Dendritic cell treated with granulocyte-macrophage colony-stimulating factor and Interleukin-4, amounts not matched to agents 40 ng/mL and 50 ng/mL, for 4 days (primary cell): ENCODE data around the gene DDX5.

ENCODE experiments used
- H3K27ac Mint-ChIP-seq: one replicate; pipeline ENCODE4 v1.8.0; 2022; ENCODE audit warnings: mild to moderate bottlenecking, mixed read lengths
- H3K27me3 Mint-ChIP-seq: one replicate; pipeline ENCODE4 v1.8.0; 2022; ENCODE audit warnings: mild to moderate bottlenecking, mixed read lengths
- H3K36me3 Mint-ChIP-seq: one replicate; pipeline ENCODE4 v1.8.0; 2022; ENCODE audit warnings: low read depth, mixed read lengths
- H3K4me1 Mint-ChIP-seq: one replicate; pipeline ENCODE4 v1.8.0; 2022; ENCODE audit warnings: low read depth, mixed read lengths
- H3K4me3 Mint-ChIP-seq: one replicate; pipeline ENCODE4 v1.8.0; 2022; ENCODE audit warnings: mild to moderate bottlenecking, moderate library complexity, mixed read lengths
- H3K9me3 Mint-ChIP-seq: one replicate; pipeline ENCODE4 v1.8.0; 2022; ENCODE audit warnings: mixed read lengths
- intact Hi-C: fragments of 100-400 bp; cut with micrococcal nuclease; formaldehyde crosslinking; loops from one replicate; pipeline ENCODE4 v1.15.0; 2022

DDX5 gene

GRCh38 chr17:64532409-64532808 is 26.3 kb upstream of the DDX5 start:
- Mint-ChIP-seq H3K9me3 (no peaks in the 10 kb centered on the region), H3K27ac (no peak overlapping the region), H3K36me3 (peaks cover 99% of the 10 kb centered on the region), H3K27me3 (no peaks in the 10 kb centered on the region), H3K4me3 (no peak overlapping the region), H3K4me1 (no peaks in the 10 kb centered on the region)
- intact Hi-C loops = no loop called here

- Mint-ChIP-seq H3K4me1 (no peaks in the 10 kb centered on the region), H3K36me3 (peaks cover 99% of the 10 kb centered on the region), H3K27ac (no peak overlapping the region), H3K4me3 (no peak overlapping the region), H3K27me3 (no peaks in the 10 kb centered on the region), H3K9me3 (no peaks in the 10 kb centered on the region)
- intact Hi-C loops = no loop called here
These were observed 25.9 kb upstream of the DDX5 start for GRCh38 chr17:64531955-64532371.

- no peaks in the 10 kb centered on the region for H3K9me3 Mint-ChIP-seq
- H3K4me1 Mint-ChIP-seq = no peaks in the 10 kb centered on the region
- intact Hi-C loops = no loop called here
- H3K4me3 Mint-ChIP-seq = no peak overlapping the region
- no peaks in the 10 kb centered on the region for H3K27me3 Mint-ChIP-seq
- H3K36me3 Mint-ChIP-seq = peaks cover 100% of the 10 kb centered on the region
- H3K27ac Mint-ChIP-seq = no peak overlapping the region
These were observed 23.1 kb upstream of the DDX5 start for GRCh38 chr17:64529221-64529620.

GRCh38 chr17:64527914-64528313 is 21.8 kb upstream of the DDX5 start:
- intact Hi-C loops = no loop called here
- Mint-ChIP-seq H3K9me3 (no peaks in the 10 kb centered on the region), H3K4me1 (no peaks in the 10 kb centered on the region), H3K27ac (no peak overlapping the region), H3K27me3 (no peaks in the 10 kb centered on the region), H3K4me3 (no peak overlapping the region), H3K36me3 (peaks cover 100% of the 10 kb centered on the region)

- intact Hi-C loops = no loop called here
- Mint-ChIP-seq H3K36me3 (peaks cover 92% of the 10 kb centered on the region), H3K4me1 (peaks cover 7% of the 10 kb centered on the region), H3K4me3 (no peak overlapping the region), H3K27ac (no peak overlapping the region), H3K9me3 (no peaks in the 10 kb centered on the region), H3K27me3 (no peaks in the 10 kb centered on the region)
These were observed 14.3 kb upstream of the DDX5 start for GRCh38 chr17:64520359-64520758.

GRCh38 chr17:64519601-64520000 is 13.5 kb upstream of the DDX5 start:
- H3K4me3 Mint-ChIP-seq = no peak overlapping the region
- peaks cover 12% of the 10 kb centered on the region for H3K4me1 Mint-ChIP-seq
- no peaks in the 10 kb centered on the region for H3K9me3 Mint-ChIP-seq
- H3K27ac Mint-ChIP-seq = no peak overlapping the region
- H3K36me3 Mint-ChIP-seq = peaks cover 92% of the 10 kb centered on the region
- intact Hi-C loops = loop anchor here (10.0 kb wide), 1 partner anchor 75 kb away; no protein-coding TSS in a partner anchor
- no peaks in the 10 kb centered on the region for H3K27me3 Mint-ChIP-seq

GRCh38 chr17:64515829-64516228 is 9.7 kb upstream of the DDX5 start:
- Mint-ChIP-seq H3K36me3 (peaks cover 91% of the 10 kb centered on the region), H3K4me1 (peaks cover 12% of the 10 kb centered on the region), H3K27me3 (no peaks in the 10 kb centered on the region), H3K9me3 (no peaks in the 10 kb centered on the region), H3K27ac (no peak overlapping the region), H3K4me3 (no peak overlapping the region)
- intact Hi-C loops = loop anchor here (10.0 kb wide), 1 partner anchor 79 kb away; no protein-coding TSS in a partner anchor

GRCh38 chr17:64515419-64515818 is 9.3 kb upstream of the DDX5 start:
- H3K27me3 Mint-ChIP-seq = no peaks in the 10 kb centered on the region
- H3K36me3 Mint-ChIP-seq = peaks cover 91% of the 10 kb centered on the region
- H3K27ac Mint-ChIP-seq = no peak overlapping the region
- no peak overlapping the region for H3K4me3 Mint-ChIP-seq
- no peaks in the 10 kb centered on the region for H3K9me3 Mint-ChIP-seq
- H3K4me1 Mint-ChIP-seq = peaks cover 12% of the 10 kb centered on the region
- intact Hi-C loops = loop anchor here (10.0 kb wide), 1 partner anchor 79 kb away; no protein-coding TSS in a partner anchor

- no peak overlapping the region for H3K27ac Mint-ChIP-seq
- no peak overlapping the region for H3K4me3 Mint-ChIP-seq
- intact Hi-C loops = no loop called here
- peaks cover 85% of the 10 kb centered on the region for H3K36me3 Mint-ChIP-seq
- peaks cover 16% of the 10 kb centered on the region for H3K4me1 Mint-ChIP-seq
- H3K27me3 Mint-ChIP-seq = no peaks in the 10 kb centered on the region
- no peaks in the 10 kb centered on the region for H3K9me3 Mint-ChIP-seq
These were observed 3.1 kb upstream of the DDX5 start for GRCh38 chr17:64509179-64509578.

- H3K9me3 Mint-ChIP-seq = no peaks in the 10 kb centered on the region
- H3K4me3 Mint-ChIP-seq = no peak overlapping the region
- no peak overlapping the region for H3K27ac Mint-ChIP-seq
- peaks cover 21% of the 10 kb centered on the region for H3K4me1 Mint-ChIP-seq
- intact Hi-C loops = no loop called here
- no peaks in the 10 kb centered on the region for H3K27me3 Mint-ChIP-seq
- peaks cover 85% of the 10 kb centered on the region for H3K36me3 Mint-ChIP-seq
These were observed 2.6 kb upstream of the DDX5 start for GRCh38 chr17:64508683-64509082.

GRCh38 chr17:64507413-64507782 is 1.3 kb upstream of the DDX5 start:
- H3K9me3 Mint-ChIP-seq = no peaks in the 10 kb centered on the region
- H3K27me3 Mint-ChIP-seq = no peaks in the 10 kb centered on the region
- peak overlapping the region; percentile 100 for H3K27ac Mint-ChIP-seq
- H3K4me1 Mint-ChIP-seq = peaks cover 34% of the 10 kb centered on the region
- H3K36me3 Mint-ChIP-seq = peaks cover 85% of the 10 kb centered on the region
- intact Hi-C loops = no loop called here
- H3K4me3 Mint-ChIP-seq = peak overlapping the region; percentile 100

GRCh38 chr17:64506576-64507412 is 705 bp upstream of the DDX5 start, which contains the start of gene CEP95:
Gene CEP95, plus strand, starts transcription at chr17:64506977. Its CDS starts 121 bp downstream, at chr17:64507098.
- Mint-ChIP-seq H3K36me3 (peaks cover 88% of the 10 kb centered on the region), H3K27ac (peak within 1 kb of the TSS; percentile 100), H3K4me1 (peaks cover 40% of the 10 kb centered on the region), H3K27me3 (no peaks in the 10 kb centered on the region), H3K9me3 (no peaks in the 10 kb centered on the region), H3K4me3 (peak within 1 kb of the TSS; percentile 100)
- intact Hi-C loops = no loop called here

- intact Hi-C loops = loop anchor here (1.0 kb wide), 1 partner anchor 8 kb away; the partner anchor contains the start of gene POLG2
- Mint-ChIP-seq H3K36me3 (peaks cover 88% of the 10 kb centered on the region), H3K27me3 (no peaks in the 10 kb centered on the region), H3K9me3 (no peaks in the 10 kb centered on the region), H3K27ac (peak overlapping the region; percentile 100), H3K4me3 (peak overlapping the region; percentile 100), H3K4me1 (peaks cover 52% of the 10 kb centered on the region)
These were observed 519 bp downstream of the DDX5 start for GRCh38 chr17:64505340-64506200.
